ENCODE data around the gene MMP28. TPM values are rescaled to one million over a fixed set of nuclear protein-coding genes. Genes with fewer than 3 reads are reported as not detected.

MMP28 gene
- total RNA-seq, 4 donors from 2014 or later: 62.5 to 115 (median 79.1) TPM

- no peak overlapping the region for H3K4me3 ChIP-seq (ENCODE audit: low read depth, poor library complexity, severe bottlenecking)
- intact Hi-C loops (cut with DNase I; ENCODE audit: low total_unique reads): no loop called here
- TF ChIP-seq POLR2A (IDR thresholded peaks at IDR 0.05): no peak
- no peak for TF ChIP-seq CTCF (IDR thresholded peaks at IDR 0.05)
- WGBS, 2 donors: 93 to 94% methylated on average over 2 of the region's 2 CpGs
- DNase-seq (ENCODE audit: low spot score in 2 of 2): no peak
Measured at GRCh38 chr17:35768797-35769196, 26.6 kb downstream of the MMP28 start.

DNA sequence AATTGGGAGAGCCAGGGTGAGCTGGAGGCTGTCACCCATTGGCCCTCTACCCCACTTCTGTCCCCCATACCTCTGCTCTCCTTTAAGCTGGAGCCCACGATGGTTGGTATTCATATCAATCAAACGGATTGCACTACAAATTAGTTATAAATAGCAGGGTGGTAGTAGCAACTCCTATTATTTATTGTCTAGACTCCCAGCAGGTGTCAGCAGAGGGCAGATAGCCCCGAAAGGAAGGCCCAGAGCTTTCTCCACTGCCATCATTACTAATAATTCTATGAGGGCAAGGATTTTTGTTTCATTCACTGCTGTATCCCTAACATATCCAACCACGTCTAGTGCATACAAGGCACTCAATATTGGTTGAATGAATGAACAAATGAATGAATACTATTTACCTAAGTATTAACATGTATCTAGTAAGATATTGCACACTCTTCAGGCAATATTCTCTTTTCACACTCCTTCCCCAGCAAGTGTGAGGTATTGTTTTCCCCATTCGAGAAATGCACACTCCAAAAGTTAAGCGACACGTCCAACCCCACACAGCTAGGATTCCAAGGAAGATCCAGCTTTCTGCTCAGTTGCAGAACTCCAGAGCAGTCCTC lies 28.4 kb downstream of the MMP28 start:
- intact Hi-C loops (cut with DNase I; ENCODE audit: low total_unique reads): no loop called here
- no peak for DNase-seq (ENCODE audit: low spot score in 2 of 2)
- H3K4me3 ChIP-seq (ENCODE audit: low read depth, poor library complexity, severe bottlenecking): no peak overlapping the region
- WGBS, 2 donors: 54 to 56% methylated on average over 7 of the region's 7 CpGs
- no peak for TF ChIP-seq CTCF (IDR thresholded peaks at IDR 0.05)
- no peak for TF ChIP-seq POLR2A (IDR thresholded peaks at IDR 0.05)

DNA sequence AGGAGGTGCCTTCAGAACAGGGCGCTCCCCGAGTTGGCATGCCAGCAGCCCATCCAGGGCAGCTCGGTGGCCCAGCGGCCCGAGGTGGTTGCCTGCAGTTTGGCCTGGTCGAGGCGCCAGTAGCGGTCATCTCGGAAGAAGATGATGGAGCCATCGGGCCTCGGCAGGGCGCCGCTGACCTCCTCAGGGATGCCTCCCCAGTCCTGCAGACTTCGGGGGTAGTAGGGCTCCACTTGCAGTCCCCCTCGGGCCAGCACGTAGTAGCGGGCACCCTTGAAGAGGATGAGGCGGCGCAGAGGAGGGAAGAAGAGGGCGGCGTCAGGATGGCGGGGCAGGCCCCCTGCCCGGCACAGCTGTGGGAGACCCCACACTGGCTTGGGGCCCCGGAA lies 29.0 kb downstream of the MMP28 start:
- no peak overlapping the region for H3K4me3 ChIP-seq (ENCODE audit: low read depth, poor library complexity, severe bottlenecking)
- TF ChIP-seq CTCF (IDR thresholded peaks at IDR 0.05) (no peak), POLR2A (IDR thresholded peaks at IDR 0.05) (no peak)
- intact Hi-C loops (cut with DNase I; ENCODE audit: low total_unique reads): no loop called here
- WGBS, 2 donors: 89 to 92% methylated on average over 21 to 24 of the region's 24 CpGs
- DNase-seq (ENCODE audit: low spot score in 2 of 2): no peak

GRCh38 chr17:35765756-35766488 lies 29.5 kb downstream of the MMP28 start:
- no peak for DNase-seq (ENCODE audit: low spot score in 2 of 2)
- no peak overlapping the region for H3K4me3 ChIP-seq (ENCODE audit: low read depth, poor library complexity, severe bottlenecking)
- 77 to 84% methylated on average over 8 of the region's 8 CpGs for WGBS, 2 donors
- TF ChIP-seq POLR2A (IDR thresholded peaks at IDR 0.05) (no peak), CTCF (IDR thresholded peaks at IDR 0.05) (no peak)
- intact Hi-C loops (cut with DNase I; ENCODE audit: low total_unique reads): loop anchor here (2.0 kb wide), 1 partner anchor 41 kb away; no protein-coding TSS in a partner anchor

DNA sequence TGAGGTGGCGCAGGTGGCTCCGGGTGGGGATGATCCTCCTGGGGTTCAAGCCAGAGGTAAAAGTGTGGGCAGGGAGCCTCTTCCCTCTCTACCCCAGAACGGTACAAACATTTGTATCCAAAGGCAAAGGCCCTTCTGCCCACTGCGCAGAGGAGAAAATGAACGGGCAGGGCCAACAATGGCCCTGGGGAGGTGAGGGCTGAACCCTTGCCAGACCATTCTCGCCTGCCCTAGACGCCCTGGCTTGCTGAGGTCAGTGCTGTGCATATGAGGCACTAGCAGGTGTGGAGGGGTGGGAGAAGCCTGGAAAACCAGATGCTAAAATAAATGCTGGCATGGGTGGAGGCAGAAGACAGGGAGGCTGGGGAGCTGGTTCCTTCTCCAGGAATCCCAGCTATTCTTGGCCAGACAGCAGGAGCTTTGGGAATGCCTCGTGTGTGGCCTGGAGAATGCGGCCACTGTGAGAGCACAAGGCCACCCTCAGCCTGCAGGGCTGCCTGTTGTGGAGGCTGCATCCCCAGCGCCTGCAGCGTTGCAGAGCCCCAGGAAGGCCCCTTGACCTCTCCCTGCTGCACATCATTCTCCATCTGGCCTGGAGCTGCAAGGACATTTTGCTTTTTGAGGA lies 30.2 kb downstream of the MMP28 start:
- DNase-seq (ENCODE audit: low spot score in 2 of 2): no peak
- TF ChIP-seq POLR2A (IDR thresholded peaks at IDR 0.05): no peak
- TF ChIP-seq CTCF (IDR thresholded peaks at IDR 0.05): no peak
- 64 to 68% methylated on average over 11 of the region's 11 CpGs for WGBS, 2 donors
- intact Hi-C loops (cut with DNase I; ENCODE audit: low total_unique reads): loop anchor here (2.0 kb wide), 1 partner anchor 42 kb away; no protein-coding TSS in a partner anchor
- no peak overlapping the region for H3K4me3 ChIP-seq (ENCODE audit: low read depth, poor library complexity, severe bottlenecking)

Data from lower leg skin (tissue), 4 donors.